NT2/D1 (cell line): ENCODE results near the gene XAB2.

Experiments
- SUZ12 ChIP-seq: IDR thresholded peaks from 2 replicates; pipeline ENCODE4 v1.6.1; 2011; ENCODE audit not compliant: insufficient read length, insufficient read depth; ENCODE audit errors: extremely low read depth
- YY1 ChIP-seq: IDR thresholded peaks from 2 replicates; pipeline ENCODE4 v1.6.1; 2011; ENCODE audit not compliant: insufficient read length, insufficient read depth
- ZNF274 ChIP-seq: IDR thresholded peaks from 2 replicates; pipeline ENCODE4 v1.6.1; 2011; ENCODE audit warnings: mild to moderate bottlenecking, low read depth, low read length

- no peak for TF ChIP-seq ZNF274
- no peak for TF ChIP-seq YY1
- TF ChIP-seq SUZ12 = no peak
Measured at GRCh38 chr19:7670790-7671189, 41.4 kb upstream of the XAB2 start.
